Coronary artery (tissue), 2 donors: ENCODE data around the gene ITGB4.
A peak's percentile ranks its signal among the peaks of the same experiment; 100 is the strongest.

ENCODE experiments used
- DNase-seq: peaks from one replicate; pipeline ENCODE4 v3.0.0-alpha.2; 2017; ENCODE audit warnings: low spot score
- H3K27ac ChIP-seq, 2 donors: fragments of 200-600 bp; sonication (generic); one replicate each; pipeline ENCODE4 v1.5.1; 2016 to 2019
- H3K4me3 ChIP-seq: fragments of 200-600 bp; sonication (generic); 2 replicates; pipeline ENCODE4 v1.5.1; 2016; ENCODE audit warnings: mild to moderate bottlenecking, moderate library complexity
- CTCF ChIP-seq: fragments of 200-600 bp; sonication (generic); IDR thresholded peaks from one replicate; pipeline ENCODE4 v1.5.1; 2019; ENCODE audit warnings: antibody characterized with exemption

ITGB4 gene

GRCh38 chr17:75691801-75692626 lies 29.2 kb upstream of the ITGB4 start:
- peak overlapping the region in 1 of 2 donors; percentile 92 for H3K27ac ChIP-seq
- no peak for DNase-seq
- no peak for TF ChIP-seq CTCF
- H3K4me3 ChIP-seq, result no peak overlapping the region

- no peak for TF ChIP-seq CTCF
- no peak for DNase-seq
- Histone ChIP-seq H3K27ac (peak overlapping the region; percentile 92), H3K4me3 (peak overlapping the region; percentile 13)
Measured at GRCh38 chr17:75692976-75693375, 28.3 kb upstream of the ITGB4 start.

DNA sequence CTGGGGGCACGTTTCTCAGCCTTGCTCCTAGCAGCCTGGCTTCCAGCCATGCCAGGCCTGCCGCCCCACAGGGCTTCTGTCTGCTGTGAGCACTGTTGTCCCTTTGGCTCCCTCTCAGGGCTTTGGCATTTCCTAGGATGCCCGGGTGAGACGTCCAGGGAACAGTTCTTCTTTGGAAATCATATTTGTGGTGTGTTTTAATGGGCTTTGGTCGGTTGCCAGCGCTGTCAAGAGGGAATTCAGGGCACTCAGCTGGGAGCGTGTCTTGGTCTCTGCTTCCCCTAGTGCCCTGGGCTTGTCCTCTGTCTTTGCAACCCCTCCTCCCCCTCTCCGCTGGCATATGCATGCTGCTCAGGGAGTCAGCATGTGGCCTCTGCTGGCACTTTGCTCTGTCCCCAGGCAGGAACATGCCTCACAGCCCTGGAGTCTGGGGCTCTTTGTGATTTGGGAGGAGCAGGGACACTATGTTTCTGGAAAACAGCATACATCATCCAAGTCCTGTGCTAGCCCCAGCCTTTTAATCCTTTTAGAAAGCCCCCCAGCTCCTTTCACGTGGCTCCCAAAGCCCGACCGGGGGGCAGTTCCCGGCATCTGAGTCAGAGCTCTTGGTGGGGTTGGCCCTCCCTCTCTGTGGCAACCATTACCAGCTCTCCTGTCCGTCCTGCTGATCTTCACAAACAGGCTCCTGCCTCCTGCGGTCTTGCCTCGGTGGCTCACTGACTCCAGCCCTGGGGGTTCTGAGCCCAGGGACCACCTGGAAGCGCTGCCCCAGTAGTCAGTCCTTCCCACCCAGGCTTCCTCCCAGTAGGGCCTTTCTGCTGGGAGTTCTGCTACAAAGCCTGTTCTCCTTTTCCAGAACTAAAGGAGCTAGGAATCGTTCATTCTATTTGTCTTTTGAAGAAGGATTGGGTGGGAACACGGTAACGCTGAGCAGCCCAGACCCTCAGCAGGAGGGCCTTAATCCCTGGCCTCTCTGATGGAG lies 27.5 kb upstream of the ITGB4 start:
- DNase-seq, result peak; percentile 90
- peak overlapping the region; percentile 18 for H3K4me3 ChIP-seq
- H3K27ac ChIP-seq, result peak overlapping the region; percentile 92
- TF ChIP-seq CTCF, result no peak

- peak overlapping the region; percentile 92 for H3K27ac ChIP-seq
- H3K4me3 ChIP-seq, result no peak overlapping the region
- DNase-seq, result no peak
- TF ChIP-seq CTCF, result no peak
Measured at GRCh38 chr17:75694536-75694935, 26.7 kb upstream of the ITGB4 start.

GRCh38 chr17:75695141-75695829 lies 26.0 kb upstream of the ITGB4 start:
- no peak overlapping the region for H3K4me3 ChIP-seq
- peak overlapping the region; percentile 92 for H3K27ac ChIP-seq
- no peak for DNase-seq
- no peak for TF ChIP-seq CTCF

- TF ChIP-seq CTCF, result no peak
- DNase-seq, result no peak
- H3K27ac ChIP-seq, result peak overlapping the region in 1 of 2 donors; percentile 92
- no peak overlapping the region for H3K4me3 ChIP-seq
Measured at GRCh38 chr17:75695830-75696271, 25.4 kb upstream of the ITGB4 start.
